GM12891 (cell line): ENCODE data around the gene MDGA2.

Experiments
- POLR2A ChIP-seq: IDR thresholded peaks from 2 replicates; pipeline ENCODE4 v1.6.1; 2011; ENCODE audit warnings: low read depth, low read length, control low read depth
- POLR2AphosphoS5 ChIP-seq: IDR thresholded peaks from 2 replicates; pipeline ENCODE4 v1.6.1; 2011; ENCODE audit warnings: low read depth, low read length, control low read depth
- POU2F2 ChIP-seq: IDR thresholded peaks from 2 replicates; pipeline ENCODE4 v1.6.1; 2011; ENCODE audit warnings: low read depth, mild to moderate bottlenecking, control low read depth, low read length, moderate library complexity
- SPI1 ChIP-seq: IDR thresholded peaks from 2 replicates; pipeline ENCODE4 v1.6.1; 2011; ENCODE audit warnings: low read depth, low read length, control low read depth
- TAF1 ChIP-seq: IDR thresholded peaks from 2 replicates; pipeline ENCODE4 v1.6.1; 2011; ENCODE audit warnings: low read depth, low read length, control low read depth

- TF ChIP-seq POLR2AphosphoS5 (no peak), POLR2A (no peak), TAF1 (no peak), SPI1 (no peak), POU2F2 (no peak)
These were observed 347.0 kb downstream of the MDGA2 start for GRCh38 chr14:47328376-47328775.
